ENCODE data around the gene SLC4A1.

Gene SLC4A1

GRCh38 chr17:44198721-44199552 lies 69.0 kb downstream of the SLC4A1 start:
- in situ Hi-C loops (cut with MboI; ENCODE audit: low sequenced_read_pairs, unreplicated experiment): no loop called here
- TF ChIP-seq, protein P1, sequence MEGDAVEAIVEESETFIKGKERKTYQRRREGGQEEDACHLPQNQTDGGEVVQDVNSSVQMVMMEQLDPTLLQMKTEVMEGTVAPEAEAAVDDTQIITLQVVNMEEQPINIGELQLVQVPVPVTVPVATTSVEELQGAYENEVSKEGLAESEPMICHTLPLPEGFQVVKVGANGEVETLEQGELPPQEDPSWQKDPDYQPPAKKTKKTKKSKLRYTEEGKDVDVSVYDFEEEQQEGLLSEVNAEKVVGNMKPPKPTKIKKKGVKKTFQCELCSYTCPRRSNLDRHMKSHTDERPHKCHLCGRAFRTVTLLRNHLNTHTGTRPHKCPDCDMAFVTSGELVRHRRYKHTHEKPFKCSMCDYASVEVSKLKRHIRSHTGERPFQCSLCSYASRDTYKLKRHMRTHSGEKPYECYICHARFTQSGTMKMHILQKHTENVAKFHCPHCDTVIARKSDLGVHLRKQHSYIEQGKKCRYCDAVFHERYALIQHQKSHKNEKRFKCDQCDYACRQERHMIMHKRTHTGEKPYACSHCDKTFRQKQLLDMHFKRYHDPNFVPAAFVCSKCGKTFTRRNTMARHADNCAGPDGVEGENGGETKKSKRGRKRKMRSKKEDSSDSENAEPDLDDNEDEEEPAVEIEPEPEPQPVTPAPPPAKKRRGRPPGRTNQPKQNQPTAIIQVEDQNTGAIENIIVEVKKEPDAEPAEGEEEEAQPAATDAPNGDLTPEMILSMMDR (IDR thresholded peaks at IDR 0.05; ENCODE audit: borderline replicate concordance, control extremely low read depth, extremely low read depth, insufficient read depth, missing control alignments): no peak
- peak; percentile 92 for DNase-seq (ENCODE audit: low spot score)

Data from GM13976 (cell line).